HepG2 (cell line): ENCODE results near the gene RALB. TPM values are rescaled to one million over a fixed set of nuclear protein-coding genes. Genes with fewer than 3 reads are reported as not detected.

Source experiments
- BHLHE40 ChIP-seq: IDR thresholded peaks from 2 replicates; pipeline ENCODE4 v1.6.1; 2011; ENCODE audit warnings: low read length, improper control_type of control experiment
- CBX1 ChIP-seq: IDR thresholded peaks from one replicate; pipeline ENCODE4 v1.6.1; 2016; ENCODE audit warnings: antibody characterized with exemption, low read depth
- DDIT3 ChIP-seq: sonication (generic); formaldehyde crosslinking; IDR thresholded peaks from 2 replicates; pipeline ENCODE4 v1.4.0; 2020; ENCODE audit warnings: mild to moderate bottlenecking, missing genetic modification reagents
- EED ChIP-seq: sonication (generic); formaldehyde crosslinking; IDR thresholded peaks from 2 replicates; pipeline ENCODE4 v1.5.0; 2020; ENCODE audit warnings: mild to moderate bottlenecking, missing genetic modification reagents
- EP300 ChIP-seq, 3 experiments: sonication (generic) in 1 of 3; formaldehyde crosslinking in 1 of 3; IDR thresholded peaks; 2 replicates each; pipeline versions ENCODE4 v1.5.1 to v1.6.1; 2011 to 2020; ENCODE audit warnings: low read depth in 2 of 3, low read length in 2 of 3, borderline replicate concordance in 1 of 3, improper control_type of control experiment in 1 of 3, mild to moderate bottlenecking in 1 of 3, missing genetic modification reagents in 1 of 3, moderate library complexity in 1 of 3
- ETS1 ChIP-seq: sonication (generic); formaldehyde crosslinking; IDR thresholded peaks from 2 replicates; pipeline ENCODE4 v1.4.0; 2020; ENCODE audit warnings: missing genetic modification reagents
- KIAA2018 ChIP-seq: sonication (generic); formaldehyde crosslinking; IDR thresholded peaks from 2 replicates; pipeline ENCODE4 v1.5.0; 2020; ENCODE audit warnings: mild to moderate bottlenecking, missing genetic modification reagents, borderline replicate concordance
- KLF16 ChIP-seq, 2 experiments: sonication (generic) in 1 of 2; formaldehyde crosslinking in 1 of 2; IDR thresholded peaks; 2 replicates each; pipeline versions ENCODE4 v1.6.1 to v1.8.0; 2016 to 2023; ENCODE audit warnings: missing genetic modification reagents in 2 of 2, missing compliant biosample characterization in 1 of 2
- RARA ChIP-seq: IDR thresholded peaks from 2 replicates; pipeline ENCODE4 v1.6.1; 2016; ENCODE audit warnings: missing genetic modification reagents, missing compliant biosample characterization
- RFXAP ChIP-seq: sonication (generic); formaldehyde crosslinking; IDR thresholded peaks from 2 replicates; pipeline ENCODE4 v1.4.0; 2020; ENCODE audit warnings: missing genetic modification reagents, borderline replicate concordance
- SMARCE1 ChIP-seq: fragments of 450-650 bp; IDR thresholded peaks from 2 replicates; pipeline ENCODE4 v1.6.1; 2017; ENCODE audit warnings: borderline replicate concordance
- SNRNP70 ChIP-seq: fragments of 200-400 bp; formaldehyde crosslinking; IDR thresholded peaks from 2 replicates; pipeline ENCODE4 v1.6.1; 2017; ENCODE audit warnings: mild to moderate bottlenecking, low read depth, low read length, moderate library complexity
- TEAD2 ChIP-seq: sonication (generic); formaldehyde crosslinking; IDR thresholded peaks from 2 replicates; pipeline ENCODE4 v1.9.0; 2021; ENCODE audit warnings: missing genetic modification reagents
- THAP9 ChIP-seq: sonication (generic); formaldehyde crosslinking; IDR thresholded peaks from 2 replicates; pipeline ENCODE4; 2020; ENCODE audit warnings: missing genetic modification reagents, mild to moderate bottlenecking, borderline replicate concordance
- ZBTB7B ChIP-seq: sonication (generic); formaldehyde crosslinking; IDR thresholded peaks from 2 replicates; pipeline ENCODE4 v1.4.0; 2020; ENCODE audit warnings: missing genetic modification reagents
- ZNF251 ChIP-seq: sonication (generic); formaldehyde crosslinking; IDR thresholded peaks from 2 replicates; pipeline ENCODE4 v1.9.0; 2021; ENCODE audit warnings: mild to moderate bottlenecking, missing genetic modification reagents
- polyA plus RNA-seq, 8 experiments: library from polyadenylated mRNA; depleted of rRNA in 3 of 8; stranded (reverse) in 7 of 8; unstranded in 1 of 8; fragments of >200 nt; fragmentation: Illumina TruSeq in 4 of 8; extraction: Trizol in 4 of 8; gene quantifications; 2 replicates each; pipeline versions ENCODE4 v1.2.1 to v1.2.3, GENCODE V29; 2011 to 2016; ENCODE audit warnings: low read depth in 4 of 8, missing spikeins in 1 of 8, mixed read lengths in 1 of 8; ENCODE audit not compliant: insufficient read depth in 1 of 8
- total RNA-seq, 5 experiments: library from RNA; depleted of rRNA; stranded (reverse); fragments of >200 nt; fragmentation: Illumina TruSeq; extraction: Trizol; gene quantifications; 2 replicates each; pipeline ENCODE4 v1.2.3, GENCODE V29; 2016; ENCODE audit warnings: low read depth in 1 of 5

The RALB gene
- total and polyA plus RNA-seq, 2 of the 13 experiments (the other 11 are each of a cell fraction or from before 2014, with no cell fraction given): 37.8 to 43.2 TPM

- TF ChIP-seq KIAA2018 (CRISPR knock-in tag): no peak
- no peak for TF ChIP-seq DDIT3 (CRISPR knock-in tag)
- no peak for TF ChIP-seq KLF16 (CRISPR knock-in tag; IDR thresholded peaks at IDR 0.05)
- no peak for TF ChIP-seq SNRNP70
- TF ChIP-seq THAP9: 0 out of 2 replicates have a peak, but pooled peaks have one; percentile 15
- no peak for TF ChIP-seq EP300 (IDR thresholded peaks at IDR 0.05; ENCODE audit: low read depth in 2 of 2, low read length in 2 of 2)
- TF ChIP-seq EP300 (CRISPR knock-in tag; IDR thresholded peaks at IDR 0.05; ENCODE audit: borderline replicate concordance): no peak; the same call in 1 of the 2 replicates
- no peak for TF ChIP-seq ETS1
- no peak for TF ChIP-seq ZNF251 (CRISPR knock-in tag)
- no peak for TF ChIP-seq TEAD2
- 0 out of 2 replicates have a peak, but pooled peaks have one; percentile 27 for TF ChIP-seq BHLHE40
- no peak for TF ChIP-seq ZBTB7B (CRISPR knock-in tag)
- TF ChIP-seq RARA: no peak
- peak; percentile 35 for TF ChIP-seq CBX1
- no peak for TF ChIP-seq SMARCE1
- no peak for TF ChIP-seq RFXAP (CRISPR knock-in tag)
- peak; percentile 77; the same call in 1 of the 2 replicates for TF ChIP-seq EED (CRISPR knock-in tag)
Measured at GRCh38 chr2:120223034-120223912, 29.4 kb upstream of the RALB start, which contains the start of gene TMEM185B (continued).
